ENCODE data around the gene TBL1Y. TPM values are rescaled to one million over a fixed set of nuclear protein-coding genes. Genes with fewer than 3 reads are reported as not detected.

The TBL1Y gene
- total RNA-seq, 1 experiment from 2014 or later = not detected

DNA sequence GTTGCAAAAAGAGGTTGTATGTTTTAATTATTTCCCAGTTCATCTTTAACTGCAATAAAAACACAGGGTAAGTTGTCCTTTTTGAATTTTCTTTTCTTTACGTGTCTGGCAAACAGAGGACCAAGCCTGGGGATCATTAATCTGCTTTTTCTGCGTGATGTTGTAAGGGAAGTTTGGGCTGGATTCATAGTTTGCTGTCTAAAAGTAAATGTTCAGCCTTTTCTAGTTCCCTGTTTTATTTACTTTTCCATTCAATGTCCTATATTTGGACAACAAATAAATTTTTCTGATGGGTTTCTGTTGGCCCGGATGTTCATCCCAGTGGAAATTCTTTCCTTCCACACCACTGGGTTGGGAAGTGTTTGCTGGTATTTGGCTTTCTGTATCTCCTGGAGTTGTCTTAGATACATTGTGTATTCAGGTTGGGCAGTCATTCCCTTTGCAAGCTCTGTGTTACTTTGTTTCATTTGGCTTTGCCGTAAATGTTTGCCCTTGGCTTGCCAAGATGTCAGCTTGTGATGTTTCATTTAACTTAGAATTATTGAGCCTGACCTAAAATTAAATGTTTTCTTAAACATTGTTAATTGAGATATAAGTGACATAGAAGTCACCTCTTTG is 21.4 kb downstream of the TBL1Y start:
- Histone ChIP-seq H3K27me3 (replicated peaks; ENCODE audit: insufficient read depth, low read depth, low read length, poor library complexity) (no peaks in the 10 kb centered on the region), H3K9me3 (ENCODE audit: low read depth, low read length, poor library complexity, severe bottlenecking) (no peaks in the 10 kb centered on the region), H3K36me3 (ENCODE audit: insufficient read depth, low read length, poor library complexity, severe bottlenecking) (no peaks in the 10 kb centered on the region), H3K27ac (ENCODE audit: low read depth, low read length, poor library complexity, severe bottlenecking) (no peak overlapping the region), H3K4me1 (ENCODE audit: insufficient read depth, low read length, poor library complexity, severe bottlenecking) (no peaks in the 10 kb centered on the region), H3K4me3 (ENCODE audit: low read depth, low read length, poor library complexity, severe bottlenecking) (no peak overlapping the region)
- ChIA-PET CTCF (no interaction called here), POLR2A (ENCODE audit: low non-redundant PET) (no interaction called here)
- intact Hi-C loops (cut with micrococcal nuclease; ENCODE audit: unreplicated experiment) = no loop called here
- no peak for DNase-seq (ENCODE audit: low spot score)
- TF ChIP-seq CTCF (conservative IDR thresholded peaks at IDR 0.05; ENCODE audit: low read depth, low read length) (no peak), EZH2 (IDR thresholded peaks at IDR 0.05; ENCODE audit: borderline replicate concordance, low read depth, low read length, poor library complexity, severe bottlenecking) (no peak)
- no TSS peak for BruUV-seq (replicated peaks)

DNA sequence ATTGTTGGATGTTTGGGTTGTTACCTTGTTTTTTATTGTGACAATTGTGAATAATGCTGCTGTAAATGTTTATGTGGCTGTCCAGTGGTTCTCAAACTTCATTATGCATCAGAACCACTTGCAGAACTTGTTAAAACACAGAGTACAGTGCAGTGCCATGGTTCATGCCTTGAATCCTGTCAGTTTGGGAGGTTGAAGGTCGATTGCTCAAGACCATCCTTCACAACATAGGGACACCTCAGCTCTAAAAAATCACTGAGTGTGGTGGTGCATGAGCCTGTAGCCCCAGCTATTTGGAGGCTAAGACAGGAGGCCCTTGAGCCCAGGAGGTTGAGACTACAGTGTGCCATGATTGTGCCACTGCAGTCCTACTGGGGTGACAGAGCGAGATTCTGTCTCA is 25.0 kb downstream of the TBL1Y start:
- no TSS peak for BruUV-seq (replicated peaks)
- H3K9me3 ChIP-seq (ENCODE audit: low read depth, low read length, poor library complexity, severe bottlenecking) = no peaks in the 10 kb centered on the region
- H3K27me3 ChIP-seq (replicated peaks; ENCODE audit: insufficient read depth, low read depth, low read length, poor library complexity) = no peaks in the 10 kb centered on the region
- ChIA-PET POLR2A (ENCODE audit: low non-redundant PET) (no interaction called here), CTCF (no interaction called here)
- H3K36me3 ChIP-seq (ENCODE audit: insufficient read depth, low read length, poor library complexity, severe bottlenecking) = no peaks in the 10 kb centered on the region
- DNase-seq (ENCODE audit: low spot score) = no peak
- TF ChIP-seq CTCF (conservative IDR thresholded peaks at IDR 0.05; ENCODE audit: low read depth, low read length) = no peak
- TF ChIP-seq EZH2 (IDR thresholded peaks at IDR 0.05; ENCODE audit: borderline replicate concordance, low read depth, low read length, poor library complexity, severe bottlenecking) = no peak
- intact Hi-C loops (cut with micrococcal nuclease; ENCODE audit: unreplicated experiment) = no loop called here
- no peak overlapping the region for H3K4me3 ChIP-seq (ENCODE audit: low read depth, low read length, poor library complexity, severe bottlenecking)
- H3K4me1 ChIP-seq (ENCODE audit: insufficient read depth, low read length, poor library complexity, severe bottlenecking) = no peaks in the 10 kb centered on the region
- H3K27ac ChIP-seq (ENCODE audit: low read depth, low read length, poor library complexity, severe bottlenecking) = no peak overlapping the region

DNA sequence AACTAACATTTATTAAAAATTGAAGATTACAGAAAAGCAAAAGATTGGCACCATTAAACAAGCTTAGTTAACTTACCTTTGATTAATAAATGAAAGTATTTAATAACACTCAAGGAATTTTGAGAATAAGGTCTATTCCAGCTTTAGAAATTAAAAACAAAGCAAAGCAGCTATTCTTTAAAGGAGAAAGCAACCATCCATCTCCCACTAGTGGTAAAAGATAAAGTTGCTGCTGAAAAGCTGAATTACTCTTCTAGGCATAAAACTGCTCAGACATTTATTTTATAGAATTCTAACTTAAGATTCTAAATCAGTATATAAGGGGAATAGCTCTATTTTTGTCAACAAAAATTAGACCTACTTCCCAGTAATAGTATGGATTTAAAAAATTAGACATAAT is 37.2 kb downstream of the TBL1Y start:
- CTCF ChIA-PET = no interaction called here
- H3K9me3 ChIP-seq (ENCODE audit: low read depth, low read length, poor library complexity, severe bottlenecking) = no peaks in the 10 kb centered on the region
- no peak for TF ChIP-seq CTCF (conservative IDR thresholded peaks at IDR 0.05; ENCODE audit: low read depth, low read length)
- no peak for TF ChIP-seq EZH2 (IDR thresholded peaks at IDR 0.05; ENCODE audit: borderline replicate concordance, low read depth, low read length, poor library complexity, severe bottlenecking)

More for the DNA sequence above, 37.2 kb downstream of the TBL1Y start:
- H3K27me3 ChIP-seq (replicated peaks; ENCODE audit: insufficient read depth, low read depth, low read length, poor library complexity) = no peaks in the 10 kb centered on the region
- no peak overlapping the region for H3K27ac ChIP-seq (ENCODE audit: low read depth, low read length, poor library complexity, severe bottlenecking)
- no peak for DNase-seq (ENCODE audit: low spot score)
- POLR2A ChIA-PET (ENCODE audit: low non-redundant PET) = no interaction called here
- no peak overlapping the region for H3K4me3 ChIP-seq (ENCODE audit: low read depth, low read length, poor library complexity, severe bottlenecking)
- no peaks in the 10 kb centered on the region for H3K4me1 ChIP-seq (ENCODE audit: insufficient read depth, low read length, poor library complexity, severe bottlenecking)
- H3K36me3 ChIP-seq (ENCODE audit: insufficient read depth, low read length, poor library complexity, severe bottlenecking) = no peaks in the 10 kb centered on the region
- no TSS peak for BruUV-seq (replicated peaks)
- intact Hi-C loops (cut with micrococcal nuclease; ENCODE audit: unreplicated experiment) = no loop called here

All from A673 (cell line).